ENCODE results near the gene POPDC2.
A peak's percentile ranks its signal among the peaks of the same experiment; 100 is the strongest.

The POPDC2 gene

GRCh38 chr3:119639494-119640350 is 20.7 kb downstream of the POPDC2 start:
- no peak for DNase-seq

GRCh38 chr3:119637679-119638477 is 22.5 kb downstream of the POPDC2 start:
- no peak for DNase-seq

GRCh38 chr3:119636891-119637611 is 23.3 kb downstream of the POPDC2 start:
- no peak for DNase-seq

GRCh38 chr3:119636249-119636648 is 24.1 kb downstream of the POPDC2 start:
- no peak for DNase-seq

- DNase-seq, result no peak
Measured at GRCh38 chr3:119635719-119636118, 24.7 kb downstream of the POPDC2 start.

GRCh38 chr3:119632829-119633228 is 27.6 kb downstream of the POPDC2 start:
- DNase-seq, result no peak

GRCh38 chr3:119632216-119632615 is 28.2 kb downstream of the POPDC2 start:
- no peak for DNase-seq

- no peak for DNase-seq
Measured at GRCh38 chr3:119631516-119631915, 28.9 kb downstream of the POPDC2 start.

GRCh38 chr3:119630880-119631329 is 29.5 kb downstream of the POPDC2 start:
- no peak for DNase-seq

GRCh38 chr3:119630128-119630879 is 30.1 kb downstream of the POPDC2 start:
- DNase-seq, result no peak

- DNase-seq, result no peak
Measured at GRCh38 chr3:119628816-119629445, 31.5 kb downstream of the POPDC2 start.

GRCh38 chr3:119628390-119628789 is 32.0 kb downstream of the POPDC2 start:
- DNase-seq, result peak; percentile 52

- DNase-seq, result no peak
Measured at GRCh38 chr3:119627461-119627860, 32.9 kb downstream of the POPDC2 start.

GRCh38 chr3:119626196-119626595 is 34.2 kb downstream of the POPDC2 start:
- DNase-seq, result no peak

GRCh38 chr3:119625451-119626153 is 34.8 kb downstream of the POPDC2 start:
- no peak for DNase-seq

- DNase-seq, result no peak
Measured at GRCh38 chr3:119624002-119624720, 36.2 kb downstream of the POPDC2 start.

GRCh38 chr3:119620899-119621298 is 39.5 kb downstream of the POPDC2 start:
- no peak for DNase-seq

GRCh38 chr3:119619094-119619493 is 41.3 kb downstream of the POPDC2 start:
- no peak for DNase-seq

GRCh38 chr3:119616056-119616455 is 44.3 kb downstream of the POPDC2 start:
- no peak for DNase-seq

GRCh38 chr3:119613872-119614271 is 46.5 kb downstream of the POPDC2 start:
- no peak for DNase-seq

GRCh38 chr3:119613201-119613600 is 47.2 kb downstream of the POPDC2 start:
- DNase-seq, result no peak
